ENCODE measurements around the gene TPSAB1.

DNA sequence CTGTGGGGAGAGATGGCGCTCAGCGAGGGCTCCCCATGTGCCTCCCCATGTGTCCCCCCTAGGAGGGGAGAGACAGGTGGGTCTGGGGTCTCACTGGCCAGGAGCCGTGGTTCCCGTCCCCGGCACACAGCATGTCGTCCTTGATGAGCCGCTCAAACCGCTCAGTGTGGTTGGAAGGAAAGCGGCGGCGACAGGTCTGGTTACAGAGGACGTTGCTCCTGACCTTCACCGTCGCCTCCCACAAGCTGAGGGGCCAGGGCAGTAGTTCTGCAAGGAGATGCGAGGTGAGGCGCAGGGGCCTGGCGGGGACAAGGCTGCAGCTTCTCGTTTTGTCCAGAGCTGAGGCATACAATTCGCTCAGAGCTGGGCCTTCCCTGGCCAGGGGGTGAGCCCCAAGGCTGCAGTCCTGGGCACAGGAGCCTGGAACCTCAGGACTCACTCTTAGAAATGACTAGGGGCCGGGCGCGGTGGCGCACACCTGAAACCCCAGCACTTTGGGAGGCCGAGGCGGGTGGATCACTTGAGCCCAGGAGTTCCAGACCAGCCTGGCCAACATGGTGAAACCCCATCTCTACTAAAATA lies 46.1 kb downstream of the TPSAB1 start:
- TF ChIP-seq, protein P1, sequence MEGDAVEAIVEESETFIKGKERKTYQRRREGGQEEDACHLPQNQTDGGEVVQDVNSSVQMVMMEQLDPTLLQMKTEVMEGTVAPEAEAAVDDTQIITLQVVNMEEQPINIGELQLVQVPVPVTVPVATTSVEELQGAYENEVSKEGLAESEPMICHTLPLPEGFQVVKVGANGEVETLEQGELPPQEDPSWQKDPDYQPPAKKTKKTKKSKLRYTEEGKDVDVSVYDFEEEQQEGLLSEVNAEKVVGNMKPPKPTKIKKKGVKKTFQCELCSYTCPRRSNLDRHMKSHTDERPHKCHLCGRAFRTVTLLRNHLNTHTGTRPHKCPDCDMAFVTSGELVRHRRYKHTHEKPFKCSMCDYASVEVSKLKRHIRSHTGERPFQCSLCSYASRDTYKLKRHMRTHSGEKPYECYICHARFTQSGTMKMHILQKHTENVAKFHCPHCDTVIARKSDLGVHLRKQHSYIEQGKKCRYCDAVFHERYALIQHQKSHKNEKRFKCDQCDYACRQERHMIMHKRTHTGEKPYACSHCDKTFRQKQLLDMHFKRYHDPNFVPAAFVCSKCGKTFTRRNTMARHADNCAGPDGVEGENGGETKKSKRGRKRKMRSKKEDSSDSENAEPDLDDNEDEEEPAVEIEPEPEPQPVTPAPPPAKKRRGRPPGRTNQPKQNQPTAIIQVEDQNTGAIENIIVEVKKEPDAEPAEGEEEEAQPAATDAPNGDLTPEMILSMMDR (IDR thresholded peaks at IDR 0.05) = no peak
- TF ChIP-seq, protein P2, sequence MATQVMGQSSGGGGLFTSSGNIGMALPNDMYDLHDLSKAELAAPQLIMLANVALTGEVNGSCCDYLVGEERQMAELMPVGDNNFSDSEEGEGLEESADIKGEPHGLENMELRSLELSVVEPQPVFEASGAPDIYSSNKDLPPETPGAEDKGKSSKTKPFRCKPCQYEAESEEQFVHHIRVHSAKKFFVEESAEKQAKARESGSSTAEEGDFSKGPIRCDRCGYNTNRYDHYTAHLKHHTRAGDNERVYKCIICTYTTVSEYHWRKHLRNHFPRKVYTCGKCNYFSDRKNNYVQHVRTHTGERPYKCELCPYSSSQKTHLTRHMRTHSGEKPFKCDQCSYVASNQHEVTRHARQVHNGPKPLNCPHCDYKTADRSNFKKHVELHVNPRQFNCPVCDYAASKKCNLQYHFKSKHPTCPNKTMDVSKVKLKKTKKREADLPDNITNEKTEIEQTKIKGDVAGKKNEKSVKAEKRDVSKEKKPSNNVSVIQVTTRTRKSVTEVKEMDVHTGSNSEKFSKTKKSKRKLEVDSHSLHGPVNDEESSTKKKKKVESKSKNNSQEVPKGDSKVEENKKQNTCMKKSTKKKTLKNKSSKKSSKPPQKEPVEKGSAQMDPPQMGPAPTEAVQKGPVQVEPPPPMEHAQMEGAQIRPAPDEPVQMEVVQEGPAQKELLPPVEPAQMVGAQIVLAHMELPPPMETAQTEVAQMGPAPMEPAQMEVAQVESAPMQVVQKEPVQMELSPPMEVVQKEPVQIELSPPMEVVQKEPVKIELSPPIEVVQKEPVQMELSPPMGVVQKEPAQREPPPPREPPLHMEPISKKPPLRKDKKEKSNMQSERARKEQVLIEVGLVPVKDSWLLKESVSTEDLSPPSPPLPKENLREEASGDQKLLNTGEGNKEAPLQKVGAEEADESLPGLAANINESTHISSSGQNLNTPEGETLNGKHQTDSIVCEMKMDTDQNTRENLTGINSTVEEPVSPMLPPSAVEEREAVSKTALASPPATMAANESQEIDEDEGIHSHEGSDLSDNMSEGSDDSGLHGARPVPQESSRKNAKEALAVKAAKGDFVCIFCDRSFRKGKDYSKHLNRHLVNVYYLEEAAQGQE (IDR thresholded peaks at IDR 0.05; ENCODE audit: insufficient read depth in 1 of 2, low read depth in 2 of 2, low read length in 1 of 2) = no peak
- TF ChIP-seq POLR2AphosphoS5 (IDR thresholded peaks at IDR 0.05; ENCODE audit: low read depth, low read length) (no peak), TCF7L2 (IDR thresholded peaks at IDR 0.05; ENCODE audit: low read depth, low read length) (no peak)
